Caco-2 (cell line): ENCODE results near the gene C17orf114.
A peak's percentile ranks its signal among the peaks of the same experiment; 100 is the strongest.

Source experiments
- BruUV-seq: library from RNA; stranded (reverse); fragments of 400-500 nt; replicated peaks from 2 replicates; lab custom pipeline; 2021; lab: Mats Ljungman, UMichigan
- CTCF ChIA-PET: fragments of 300-600 bp; sonication (Branson Sonifier 250); formaldehyde crosslinking; loops from one replicate; lab custom pipeline; 2022; ENCODE audit warnings: antibody characterized with exemption; lab: Charles Lee
- POLR2A ChIA-PET: fragments of 300-600 bp; sonication (Branson Sonifier 250); formaldehyde crosslinking; loops from one replicate; lab custom pipeline; 2022; ENCODE audit warnings: antibody characterized with exemption; lab: Charles Lee
- DNase-seq, 2 experiments: peaks; one replicate each; pipeline versions ENCODE4 v3.0.0 to v3.0.0-alpha.2; 2020 to 2022
- H3K27me3 ChIP-seq: replicated peaks from 2 replicates; pipeline ENCODE4 v1.6.0; 2011; ENCODE audit warnings: low read length; ENCODE audit not compliant: control insufficient read depth, insufficient read depth
- H3K36me3 ChIP-seq: 2 replicates; pipeline ENCODE4 v1.5.1; 2011; ENCODE audit warnings: low read length; ENCODE audit not compliant: control insufficient read depth, insufficient read depth
- H3K4me1 ChIP-seq: fragments of 250-450 bp; sonication (Bioruptor Pico); 2 replicates; pipeline ENCODE4 v1.5.1; 2020; ENCODE audit warnings: mild to moderate bottlenecking
- H3K4me3 ChIP-seq: 2 replicates; pipeline ENCODE4 v1.5.1; 2011; ENCODE audit warnings: low read depth, mild to moderate bottlenecking, control low read depth, low read length
- H3K9me3 ChIP-seq: fragments of 250-450 bp; sonication (Bioruptor Pico); 2 replicates; pipeline ENCODE4 v1.5.1; 2020; ENCODE audit warnings: mild to moderate bottlenecking, moderate library complexity
- H3K27ac Mint-ChIP-seq: one replicate; pipeline ENCODE4 v1.8.0; 2022; ENCODE audit warnings: mixed read lengths; ENCODE audit not compliant: unreplicated experiment
- H3K27me3 Mint-ChIP-seq: one replicate; pipeline ENCODE4 v1.8.0; 2022; ENCODE audit warnings: mixed read lengths; ENCODE audit not compliant: insufficient read depth, unreplicated experiment
- H3K36me3 Mint-ChIP-seq: one replicate; pipeline ENCODE4 v1.8.0; 2022; ENCODE audit warnings: mild to moderate bottlenecking, mixed read lengths; ENCODE audit not compliant: insufficient read depth, unreplicated experiment
- H3K4me1 Mint-ChIP-seq: one replicate; pipeline ENCODE4 v1.8.0; 2022; ENCODE audit warnings: low read depth, mixed read lengths; ENCODE audit not compliant: unreplicated experiment
- H3K4me3 Mint-ChIP-seq: one replicate; pipeline ENCODE4 v1.8.0; 2022; ENCODE audit warnings: mild to moderate bottlenecking, moderate library complexity, mixed read lengths; ENCODE audit not compliant: unreplicated experiment
- H3K9me3 Mint-ChIP-seq: one replicate; pipeline ENCODE4 v1.8.0; 2022; ENCODE audit warnings: mixed read lengths; ENCODE audit not compliant: unreplicated experiment
- intact Hi-C: fragments of 100-400 bp; cut with micrococcal nuclease; formaldehyde crosslinking; loops from one replicate; pipeline ENCODE4 v1.10.0; 2022; ENCODE audit not compliant: unreplicated experiment
- TF ChIP-seq, protein P1 (sequence below), 2 experiments: fragments of 200-600 bp in 1 of 2; IDR thresholded peaks; 1 replicate in 1 of 2; 2 replicates in 1 of 2; pipeline versions ENCODE4 v1.5.1 to v1.8.0; 2011 to 2022; ENCODE audit warnings: antibody characterized with exemption in 1 of 2, control low read depth in 1 of 2, inconsistent platforms in 1 of 2, low read depth in 1 of 2, low read length in 1 of 2, mild to moderate bottlenecking in 1 of 2, moderate library complexity in 1 of 2; ENCODE audit not compliant: insufficient read depth in 1 of 2, severe bottlenecking in 1 of 2, unreplicated experiment in 1 of 2

The C17orf114 gene

DNA sequence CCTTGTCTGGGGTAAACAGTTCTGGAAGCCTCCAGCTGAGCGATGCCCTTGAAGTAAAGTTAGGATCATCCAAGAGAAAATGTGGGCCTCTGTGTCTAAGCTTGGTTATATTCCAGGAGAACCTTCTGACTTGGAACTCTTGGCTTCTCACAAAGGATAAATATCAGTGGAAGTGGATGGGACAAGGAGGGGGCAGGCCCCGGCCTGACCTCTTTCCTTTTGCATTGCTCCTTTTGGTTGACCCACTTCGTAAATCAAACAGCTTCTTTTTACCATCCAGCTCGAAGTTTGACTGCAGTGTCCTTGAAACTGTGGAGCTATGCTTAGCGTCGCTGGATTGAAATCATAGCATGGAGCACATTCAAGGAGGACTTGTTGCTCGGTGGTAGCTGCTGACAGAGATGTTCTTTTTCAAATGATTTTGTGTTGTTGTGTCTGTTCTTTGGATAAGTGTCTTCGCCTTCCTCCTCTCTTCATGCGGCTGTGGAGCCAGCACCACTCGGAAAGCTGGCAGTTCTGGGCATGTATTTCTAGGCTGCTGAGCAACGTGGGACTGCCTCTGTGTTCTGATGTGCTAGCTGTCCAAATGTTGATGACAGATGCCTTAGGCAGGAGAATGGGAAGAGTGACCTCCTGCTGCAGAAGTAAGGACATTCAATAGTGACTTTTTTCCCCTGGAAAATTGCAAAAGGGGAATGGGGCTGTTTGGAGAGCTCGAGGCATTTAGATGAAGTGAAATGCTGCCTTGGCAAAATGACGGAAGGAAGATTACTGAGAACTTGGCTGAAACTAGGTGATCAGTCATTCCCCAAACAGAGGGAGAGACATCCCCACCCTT is 35.6 kb upstream of the C17orf114 start:
- Mint-ChIP-seq H3K4me1 (peaks cover 20% of the 10 kb centered on the region), H3K36me3 (peaks cover 21% of the 10 kb centered on the region)
- intact Hi-C loops = no loop called here

DNA sequence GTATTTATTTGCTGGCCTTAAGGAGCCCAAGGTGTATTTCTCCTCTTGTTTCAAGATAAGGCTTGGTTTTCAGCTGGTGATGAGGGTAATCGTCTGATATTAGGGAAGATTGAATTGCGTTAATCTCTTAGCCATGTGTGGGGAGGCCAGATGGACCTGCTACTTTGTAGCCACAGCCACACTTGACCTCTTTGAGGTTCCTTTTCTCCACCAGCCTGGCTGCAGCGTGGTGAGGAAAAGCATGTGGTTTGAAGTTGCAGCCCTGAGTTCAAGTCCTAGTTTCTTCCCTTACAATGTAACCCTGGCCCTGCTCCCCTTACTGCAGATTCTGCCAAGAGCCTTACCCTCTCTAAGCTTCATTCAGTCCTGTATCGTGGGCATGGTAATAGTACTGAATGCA is 34.1 kb upstream of the C17orf114 start:
- Histone ChIP-seq H3K27me3 (no peaks in the 10 kb centered on the region), H3K4me3 (no peak overlapping the region), H3K4me1 (peaks cover 13% of the 10 kb centered on the region), H3K9me3 (no peaks in the 10 kb centered on the region), H3K36me3 (no peaks in the 10 kb centered on the region)
- H3K4me1 Mint-ChIP-seq = peaks cover 20% of the 10 kb centered on the region
- BruUV-seq = no TSS peak
- DNase-seq = no peak
- H3K27ac Mint-ChIP-seq = no peak overlapping the region
- H3K9me3 Mint-ChIP-seq = no peaks in the 10 kb centered on the region
- no peaks in the 10 kb centered on the region for H3K27me3 Mint-ChIP-seq
- peaks cover 23% of the 10 kb centered on the region for H3K36me3 Mint-ChIP-seq
- H3K4me3 Mint-ChIP-seq = no peak overlapping the region
- ChIA-PET CTCF (no interaction called here), POLR2A (no interaction called here)
- TF ChIP-seq, protein P1, sequence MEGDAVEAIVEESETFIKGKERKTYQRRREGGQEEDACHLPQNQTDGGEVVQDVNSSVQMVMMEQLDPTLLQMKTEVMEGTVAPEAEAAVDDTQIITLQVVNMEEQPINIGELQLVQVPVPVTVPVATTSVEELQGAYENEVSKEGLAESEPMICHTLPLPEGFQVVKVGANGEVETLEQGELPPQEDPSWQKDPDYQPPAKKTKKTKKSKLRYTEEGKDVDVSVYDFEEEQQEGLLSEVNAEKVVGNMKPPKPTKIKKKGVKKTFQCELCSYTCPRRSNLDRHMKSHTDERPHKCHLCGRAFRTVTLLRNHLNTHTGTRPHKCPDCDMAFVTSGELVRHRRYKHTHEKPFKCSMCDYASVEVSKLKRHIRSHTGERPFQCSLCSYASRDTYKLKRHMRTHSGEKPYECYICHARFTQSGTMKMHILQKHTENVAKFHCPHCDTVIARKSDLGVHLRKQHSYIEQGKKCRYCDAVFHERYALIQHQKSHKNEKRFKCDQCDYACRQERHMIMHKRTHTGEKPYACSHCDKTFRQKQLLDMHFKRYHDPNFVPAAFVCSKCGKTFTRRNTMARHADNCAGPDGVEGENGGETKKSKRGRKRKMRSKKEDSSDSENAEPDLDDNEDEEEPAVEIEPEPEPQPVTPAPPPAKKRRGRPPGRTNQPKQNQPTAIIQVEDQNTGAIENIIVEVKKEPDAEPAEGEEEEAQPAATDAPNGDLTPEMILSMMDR (IDR thresholded peaks at IDR 0.05; ENCODE audit: insufficient read depth in 1 of 2, low read depth in 1 of 2, low read length in 1 of 2, severe bottlenecking in 1 of 2, unreplicated experiment in 1 of 2) = no peak
- intact Hi-C loops = no loop called here

More for the DNA sequence above, 35.6 kb upstream of the C17orf114 start:
- H3K36me3 ChIP-seq = no peaks in the 10 kb centered on the region
- no peak overlapping the region for H3K4me3 ChIP-seq
- CTCF ChIA-PET = no interaction called here
- no peaks in the 10 kb centered on the region for H3K27me3 Mint-ChIP-seq
- DNase-seq = no peak
- TF ChIP-seq, protein P1 (IDR thresholded peaks at IDR 0.05; ENCODE audit: insufficient read depth in 1 of 2, low read depth in 1 of 2, low read length in 1 of 2, severe bottlenecking in 1 of 2, unreplicated experiment in 1 of 2) = no peak
- H3K4me3 Mint-ChIP-seq = no peak overlapping the region
- H3K9me3 Mint-ChIP-seq = no peaks in the 10 kb centered on the region
- BruUV-seq = no TSS peak
- H3K27ac Mint-ChIP-seq = no peak overlapping the region
- no peaks in the 10 kb centered on the region for H3K9me3 ChIP-seq
- peaks cover 13% of the 10 kb centered on the region for H3K4me1 ChIP-seq
- POLR2A ChIA-PET = no interaction called here
- H3K27me3 ChIP-seq = no peaks in the 10 kb centered on the region

DNA sequence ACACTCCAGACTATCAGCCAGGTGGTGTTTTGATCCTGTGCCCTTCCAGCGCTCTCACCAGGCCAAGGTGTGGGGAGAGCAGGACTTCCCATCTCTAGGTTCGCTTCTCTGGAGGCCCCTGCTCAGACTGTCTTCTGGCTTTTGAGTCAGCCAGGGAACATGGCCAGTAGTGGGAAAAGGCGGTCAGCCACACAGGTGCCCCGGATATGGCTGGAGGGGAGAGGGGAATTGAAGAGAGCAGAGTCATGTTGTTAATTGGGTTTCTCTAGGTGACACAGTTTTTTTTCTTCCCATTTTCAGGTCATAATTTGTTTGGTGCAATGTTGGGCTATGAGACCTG is 32.5 kb upstream of the C17orf114 start:
- H3K4me1 ChIP-seq = peaks cover 13% of the 10 kb centered on the region
- H3K9me3 ChIP-seq = no peaks in the 10 kb centered on the region
- TF ChIP-seq, protein P1 (IDR thresholded peaks at IDR 0.05; ENCODE audit: insufficient read depth in 1 of 2, low read depth in 1 of 2, low read length in 1 of 2, severe bottlenecking in 1 of 2, unreplicated experiment in 1 of 2) = no peak
- no TSS peak for BruUV-seq
- ChIA-PET CTCF (no interaction called here), POLR2A (no interaction called here)
- no peaks in the 10 kb centered on the region for H3K36me3 ChIP-seq
- Mint-ChIP-seq H3K9me3 (no peaks in the 10 kb centered on the region), H3K36me3 (peaks cover 17% of the 10 kb centered on the region), H3K4me3 (peak overlapping the region; percentile 99), H3K27ac (peak overlapping the region; percentile 82), H3K4me1 (peaks cover 6% of the 10 kb centered on the region), H3K27me3 (no peaks in the 10 kb centered on the region)
- intact Hi-C loops = no loop called here
- peak overlapping the region; percentile 78 for H3K4me3 ChIP-seq
- no peaks in the 10 kb centered on the region for H3K27me3 ChIP-seq
- DNase-seq = no peak
